Hematopoietic multipotent progenitor cell (in vitro differentiated cells): Measurements from ENCODE around the gene TMEM161A. TPM values are rescaled to one million over a fixed set of nuclear protein-coding genes. Genes with fewer than 3 reads are reported as not detected.
A peak's percentile ranks its signal among the peaks of the same experiment; 100 is the strongest.
"Not testable (repeated sequence)": the region's sequence is repeated elsewhere in the genome, so short reads cannot be mapped to it uniquely, and the experiment has no call there.

Experiments
- DNase-seq, 3 donors: peaks; one replicate each; pipeline ENCODE4 v3.0.0-alpha.2; 2011 to 2015; ENCODE audit warnings: low read depth in 2 of 3, low spot score in 2 of 3
- total RNA-seq: library from RNA; depleted of rRNA; stranded (reverse); fragments of >200 nt; gene quantifications from one replicate; pipeline ENCODE4 v1.2.3, GENCODE V29; 2012

The TMEM161A gene
- total RNA-seq, 1 donor: 33.4 TPM

GRCh38 chr19:19126102-19126501 lies 12.2 kb downstream of the TMEM161A start:
- no peak for DNase-seq

- no peak for DNase-seq
Observed at GRCh38 chr19:19123386-19123785, 14.9 kb downstream of the TMEM161A start.

GRCh38 chr19:19122902-19123301 lies 15.4 kb downstream of the TMEM161A start:
- DNase-seq: no peak

GRCh38 chr19:19121371-19121770 lies 16.9 kb downstream of the TMEM161A start:
- no peak for DNase-seq

- no peak for DNase-seq
Observed at GRCh38 chr19:19120308-19121231, 17.7 kb downstream of the TMEM161A start.

GRCh38 chr19:19119325-19120237 lies 18.7 kb downstream of the TMEM161A start:
- no peak for DNase-seq

GRCh38 chr19:19115954-19116353 lies 22.3 kb downstream of the TMEM161A start:
- peak in 1 of 3 donors; percentile 51 for DNase-seq

- DNase-seq: peak in 2 of 3 donors; percentile 33 to 54
Observed at GRCh38 chr19:19113040-19113626, 25.1 kb downstream of the TMEM161A start.

- DNase-seq: no peak
Observed at GRCh38 chr19:19111967-19112580, 26.2 kb downstream of the TMEM161A start.

GRCh38 chr19:19111136-19111835 lies 27.0 kb downstream of the TMEM161A start:
- DNase-seq: no peak

GRCh38 chr19:19110410-19111135 lies 27.7 kb downstream of the TMEM161A start:
- peak in 2 of 3 donors; percentile 45 to 53 for DNase-seq

- DNase-seq: no peak
Observed at GRCh38 chr19:19109601-19110000, 28.7 kb downstream of the TMEM161A start.

- no peak for DNase-seq
Observed at GRCh38 chr19:19107654-19108053, 30.6 kb downstream of the TMEM161A start.

- not testable (repeated sequence) for DNase-seq
Observed at GRCh38 chr19:19106938-19107337, 31.3 kb downstream of the TMEM161A start.

- DNase-seq: no peak
Observed at GRCh38 chr19:19106056-19106551, 32.2 kb downstream of the TMEM161A start.

- no peak for DNase-seq
Observed at GRCh38 chr19:19105365-19106055, 32.8 kb downstream of the TMEM161A start.

- no peak for DNase-seq
Observed at GRCh38 chr19:19103167-19103566, 35.1 kb downstream of the TMEM161A start.

- not testable (repeated sequence) for DNase-seq
Observed at GRCh38 chr19:19102566-19102965, 35.7 kb downstream of the TMEM161A start.
